Measurements from ENCODE around the gene DLG2. TPM values are rescaled to one million over a fixed set of nuclear protein-coding genes. Genes with fewer than 3 reads are reported as not detected.

DLG2 gene
- polyA plus RNA-seq, 1 donor, result 8.1 TPM

DNA sequence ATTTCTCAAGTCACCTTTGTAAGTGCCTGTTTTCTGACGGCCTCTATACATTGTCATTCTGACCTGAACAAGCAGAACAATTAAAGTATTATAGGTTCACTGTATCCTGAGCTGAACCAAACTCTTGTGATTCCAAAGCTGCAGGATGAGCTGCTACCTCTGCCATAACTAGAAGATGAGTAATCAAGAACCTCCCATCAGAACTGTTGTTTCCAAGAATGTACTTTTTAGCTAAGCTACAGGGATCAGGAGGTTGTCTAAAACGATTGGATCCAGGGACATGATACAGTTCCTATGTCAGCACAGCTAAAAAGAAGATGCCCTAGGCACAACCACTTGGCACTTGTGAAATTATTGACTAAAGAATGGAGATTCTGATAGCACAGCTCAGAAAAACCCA is 2052.6 kb downstream of the DLG2 start:
- no peaks in the 10 kb centered on the region for H3K36me3 ChIP-seq (ENCODE audit: control insufficient read depth, insufficient read depth, low read length)
- no peaks in the 10 kb centered on the region for H3K27me3 ChIP-seq (ENCODE audit: control insufficient read depth, insufficient read depth, low read length)
- no peaks in the 10 kb centered on the region for H3K4me1 ChIP-seq (ENCODE audit: control insufficient read depth, insufficient read depth, low read length)
- H3K27ac ChIP-seq (ENCODE audit: low read length), result no peak overlapping the region
- no peak for DNase-seq
- 100% methylated on average over 1 of the region's 2 CpGs for WGBS (ENCODE audit: insufficient coverage, low lambda C conversion rate)
- no peak overlapping the region for H3K4me3 ChIP-seq (ENCODE audit: low read length)
- H3K9me3 ChIP-seq (ENCODE audit: control insufficient read depth, low read depth, low read length), result no peaks in the 10 kb centered on the region

DNA sequence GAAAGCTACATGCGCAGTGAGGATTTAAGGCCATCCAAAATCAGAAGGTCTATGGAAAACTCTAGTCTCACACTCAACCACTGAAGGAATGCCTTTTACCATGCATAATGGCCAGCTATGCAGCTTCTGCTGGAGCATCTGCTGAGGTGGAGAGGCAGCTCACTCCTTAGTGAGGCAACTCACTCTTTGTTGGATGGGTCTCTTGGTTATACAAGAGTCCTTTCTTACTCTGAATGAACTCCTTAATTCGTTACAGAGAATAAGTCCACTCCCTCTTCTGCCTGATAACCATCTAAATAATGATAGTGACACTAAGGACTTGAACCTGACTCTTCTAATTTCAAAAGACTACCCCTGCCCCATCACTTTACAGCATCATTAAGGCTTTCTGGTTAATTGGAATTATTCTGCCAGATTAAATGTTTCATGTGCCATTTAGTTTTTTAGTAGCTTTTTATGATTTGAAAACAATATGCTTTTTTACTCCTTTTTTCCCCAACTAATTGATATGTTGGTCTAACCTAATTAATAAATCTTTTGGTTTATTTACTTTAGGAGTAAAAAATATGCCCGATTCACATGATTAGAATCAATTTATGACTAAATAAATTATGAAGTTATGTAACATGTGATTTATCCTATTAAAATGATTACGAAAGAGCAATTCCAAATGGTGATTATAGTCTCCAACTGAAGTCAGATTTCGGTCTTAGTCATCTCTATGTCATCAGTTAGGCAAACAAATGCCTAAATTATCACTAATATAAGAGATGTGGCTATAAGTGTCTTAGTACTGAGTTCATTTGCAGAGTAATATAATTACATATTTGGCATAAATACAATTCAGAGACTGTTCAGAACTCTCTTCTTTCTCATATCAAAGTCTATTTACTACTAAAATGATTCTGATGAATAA is 2054.3 kb downstream of the DLG2 start:
- WGBS (ENCODE audit: insufficient coverage, low lambda C conversion rate), result 100% methylated on average over 1 of the region's 5 CpGs
- Histone ChIP-seq H3K9me3 (ENCODE audit: control insufficient read depth, low read depth, low read length) (no peaks in the 10 kb centered on the region), H3K4me3 (ENCODE audit: low read length) (no peak overlapping the region), H3K4me1 (ENCODE audit: control insufficient read depth, insufficient read depth, low read length) (no peaks in the 10 kb centered on the region), H3K36me3 (ENCODE audit: control insufficient read depth, insufficient read depth, low read length) (no peaks in the 10 kb centered on the region), H3K27me3 (ENCODE audit: control insufficient read depth, insufficient read depth, low read length) (no peaks in the 10 kb centered on the region), H3K27ac (ENCODE audit: low read length) (no peak overlapping the region)
- no peak for DNase-seq

DNA sequence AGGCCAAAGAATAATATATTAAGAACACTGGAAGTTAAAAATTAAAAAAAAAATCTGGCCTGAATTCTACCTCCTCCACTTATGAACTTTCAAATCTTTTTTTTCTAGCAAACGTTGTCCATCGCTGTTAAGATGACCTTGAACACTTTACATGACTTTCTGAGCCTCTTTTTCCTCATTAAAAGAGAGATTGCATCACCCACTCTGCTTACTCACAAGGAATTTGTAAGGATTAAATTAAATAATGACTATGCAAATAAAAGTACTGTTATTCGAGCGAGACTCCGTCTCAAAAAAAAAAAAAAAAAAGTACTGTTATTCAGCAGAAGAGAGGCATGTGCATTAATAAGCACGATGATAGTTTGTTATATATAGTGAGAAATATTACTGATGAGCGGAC is 2055.8 kb downstream of the DLG2 start:
- H3K27me3 ChIP-seq (ENCODE audit: control insufficient read depth, insufficient read depth, low read length), result no peaks in the 10 kb centered on the region
- H3K9me3 ChIP-seq (ENCODE audit: control insufficient read depth, low read depth, low read length), result no peaks in the 10 kb centered on the region
- H3K4me1 ChIP-seq (ENCODE audit: control insufficient read depth, insufficient read depth, low read length), result no peaks in the 10 kb centered on the region
- no peak for DNase-seq
- H3K4me3 ChIP-seq (ENCODE audit: low read length), result no peak overlapping the region
- H3K27ac ChIP-seq (ENCODE audit: low read length), result no peak overlapping the region
- H3K36me3 ChIP-seq (ENCODE audit: control insufficient read depth, insufficient read depth, low read length), result no peaks in the 10 kb centered on the region
- 93% methylated on average over 2 of the region's 7 CpGs for WGBS (ENCODE audit: insufficient coverage, low lambda C conversion rate)

DNA sequence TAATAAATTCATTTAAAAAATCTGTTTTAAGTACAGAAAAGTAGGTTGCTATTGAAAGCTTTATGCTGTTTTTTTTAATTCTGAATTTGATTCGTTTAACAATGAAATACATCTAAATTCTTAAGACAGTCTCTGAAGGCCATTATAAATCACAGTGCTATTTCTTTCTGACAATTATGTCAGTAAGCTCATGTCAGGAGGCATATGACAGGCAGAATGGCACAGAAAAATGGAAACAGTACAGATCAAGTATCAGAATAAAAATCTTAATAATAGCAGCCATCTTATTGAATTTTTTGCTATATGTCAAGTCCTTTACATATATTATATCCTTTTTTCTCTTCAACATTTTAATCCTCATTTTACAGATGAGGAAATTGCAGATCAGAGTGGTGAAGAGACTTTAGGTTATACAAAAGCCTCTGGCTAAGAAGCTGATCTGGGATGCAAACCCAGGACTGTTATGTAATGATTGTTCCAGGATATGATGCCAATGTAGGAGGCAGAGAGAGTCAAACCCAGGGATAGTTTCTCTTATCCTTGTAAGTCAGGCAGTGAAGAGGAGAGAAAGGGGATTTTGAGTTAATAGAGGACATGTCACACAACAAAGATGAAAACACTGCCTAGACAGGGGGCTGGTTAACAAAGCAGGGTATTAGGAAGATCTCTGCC is 2057.9 kb downstream of the DLG2 start:
- Histone ChIP-seq H3K27me3 (ENCODE audit: control insufficient read depth, insufficient read depth, low read length) (no peaks in the 10 kb centered on the region), H3K4me1 (ENCODE audit: control insufficient read depth, insufficient read depth, low read length) (no peaks in the 10 kb centered on the region), H3K36me3 (ENCODE audit: control insufficient read depth, insufficient read depth, low read length) (no peaks in the 10 kb centered on the region), H3K4me3 (ENCODE audit: low read length) (no peak overlapping the region), H3K9me3 (ENCODE audit: control insufficient read depth, low read depth, low read length) (no peaks in the 10 kb centered on the region), H3K27ac (ENCODE audit: low read length) (no peak overlapping the region)
- no CpG with 5 or more reads among the region's 1 CpG for WGBS (ENCODE audit: insufficient coverage, low lambda C conversion rate)
- no peak for DNase-seq

DNA sequence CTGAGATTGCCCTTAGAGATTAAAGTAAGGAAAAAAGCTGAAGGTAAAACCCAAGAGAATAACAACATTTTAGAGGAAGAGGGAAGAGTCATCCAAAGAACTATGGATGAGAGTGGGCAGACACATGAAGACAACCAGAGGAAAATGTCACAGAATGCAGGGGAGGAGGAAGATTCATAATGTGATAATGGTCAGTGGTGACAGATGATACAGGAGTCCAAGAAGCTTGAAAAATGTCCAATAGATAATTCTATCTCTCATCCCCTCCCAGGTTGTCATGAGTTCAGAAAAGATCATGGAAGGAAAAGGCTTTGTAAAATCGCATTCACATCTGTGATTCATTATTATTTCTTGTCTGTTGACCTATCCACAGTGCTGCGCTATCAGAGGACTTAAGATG is 2058.6 kb downstream of the DLG2 start:
- WGBS (ENCODE audit: insufficient coverage, low lambda C conversion rate), result no CpG with 5 or more reads among the region's 2 CpGs

DNA sequence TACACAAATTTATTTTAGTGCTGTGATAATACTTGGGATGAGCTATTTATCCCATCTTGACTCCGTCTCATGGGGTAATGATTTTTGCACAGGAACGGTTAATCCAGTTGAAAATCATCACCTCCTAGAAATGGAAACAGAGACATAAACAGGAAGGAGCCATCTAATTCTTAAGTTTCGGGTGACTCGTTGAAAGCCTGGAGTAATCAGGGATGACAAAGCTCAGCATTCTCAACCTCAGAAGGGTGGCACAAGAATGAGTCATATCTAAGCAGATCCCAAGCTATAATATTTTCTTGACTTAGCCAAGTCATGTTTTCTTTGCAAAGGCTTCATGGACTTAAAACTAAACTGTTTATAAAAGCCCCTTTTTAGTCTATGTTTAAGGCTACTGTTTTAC is 2060.2 kb downstream of the DLG2 start:
- Histone ChIP-seq H3K4me3 (ENCODE audit: low read length) (no peak overlapping the region), H3K36me3 (ENCODE audit: control insufficient read depth, insufficient read depth, low read length) (no peaks in the 10 kb centered on the region), H3K27ac (ENCODE audit: low read length) (no peak overlapping the region), H3K9me3 (ENCODE audit: control insufficient read depth, low read depth, low read length) (no peaks in the 10 kb centered on the region), H3K27me3 (ENCODE audit: control insufficient read depth, insufficient read depth, low read length) (no peaks in the 10 kb centered on the region), H3K4me1 (ENCODE audit: control insufficient read depth, insufficient read depth, low read length) (no peaks in the 10 kb centered on the region)
- WGBS (ENCODE audit: insufficient coverage, low lambda C conversion rate), result no CpG with 5 or more reads among the region's 4 CpGs
- DNase-seq, result no peak

More for the DNA sequence above, 2058.6 kb downstream of the DLG2 start:
- no peaks in the 10 kb centered on the region for H3K9me3 ChIP-seq (ENCODE audit: control insufficient read depth, low read depth, low read length)
- no peak overlapping the region for H3K27ac ChIP-seq (ENCODE audit: low read length)
- no peaks in the 10 kb centered on the region for H3K4me1 ChIP-seq (ENCODE audit: control insufficient read depth, insufficient read depth, low read length)
- no peaks in the 10 kb centered on the region for H3K36me3 ChIP-seq (ENCODE audit: control insufficient read depth, insufficient read depth, low read length)
- DNase-seq, result no peak
- H3K4me3 ChIP-seq (ENCODE audit: low read length), result no peak overlapping the region
- H3K27me3 ChIP-seq (ENCODE audit: control insufficient read depth, insufficient read depth, low read length), result no peaks in the 10 kb centered on the region

DNA sequence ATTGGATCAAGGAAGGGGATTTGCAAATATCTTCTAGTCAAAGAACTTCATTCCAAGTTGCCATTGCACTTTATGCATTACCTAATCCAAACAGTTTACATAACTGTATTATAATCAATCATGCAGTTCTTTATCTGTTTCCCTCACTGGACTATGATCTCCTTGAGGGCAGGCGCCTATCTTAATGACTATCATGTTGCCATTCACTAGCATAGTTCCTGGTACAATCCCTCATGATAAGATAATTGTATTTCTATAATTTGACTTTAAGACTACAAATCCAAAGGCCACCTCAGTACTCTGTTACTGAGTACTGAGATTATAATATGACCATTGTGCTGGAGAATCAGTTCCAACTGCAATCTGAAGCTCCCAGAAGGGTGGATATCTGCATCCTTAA is 2062.3 kb downstream of the DLG2 start:
- Histone ChIP-seq H3K9me3 (ENCODE audit: control insufficient read depth, low read depth, low read length) (no peaks in the 10 kb centered on the region), H3K4me3 (ENCODE audit: low read length) (no peak overlapping the region), H3K4me1 (ENCODE audit: control insufficient read depth, insufficient read depth, low read length) (no peaks in the 10 kb centered on the region), H3K27me3 (ENCODE audit: control insufficient read depth, insufficient read depth, low read length) (no peaks in the 10 kb centered on the region), H3K36me3 (ENCODE audit: control insufficient read depth, insufficient read depth, low read length) (no peaks in the 10 kb centered on the region), H3K27ac (ENCODE audit: low read length) (no peak overlapping the region)
- WGBS (ENCODE audit: insufficient coverage, low lambda C conversion rate), result no CpG with 5 or more reads among the region's 1 CpG
- peak; percentile 26 to 55 for DNase-seq

DNA sequence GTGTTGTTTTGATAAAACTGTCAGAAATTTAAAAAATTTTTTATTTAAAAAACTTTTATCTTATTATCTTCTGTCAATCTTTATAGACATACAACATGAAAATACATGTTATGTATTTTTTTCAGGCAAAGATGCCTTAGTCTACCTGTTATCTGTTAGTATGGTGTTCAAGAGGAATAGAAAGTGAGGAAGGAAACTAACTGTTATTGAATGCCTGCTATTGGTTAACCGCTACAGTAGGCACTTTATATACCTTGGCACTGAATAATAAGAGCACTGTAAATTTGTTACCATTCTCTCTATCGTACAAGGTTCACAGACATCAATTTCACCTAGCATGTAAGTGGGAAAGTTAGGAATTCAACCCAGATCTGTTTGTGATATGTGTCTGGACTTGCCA is 2068.9 kb downstream of the DLG2 start:
- Histone ChIP-seq H3K27ac (ENCODE audit: low read length) (no peak overlapping the region), H3K4me3 (ENCODE audit: low read length) (no peak overlapping the region), H3K36me3 (ENCODE audit: control insufficient read depth, insufficient read depth, low read length) (no peaks in the 10 kb centered on the region), H3K27me3 (ENCODE audit: control insufficient read depth, insufficient read depth, low read length) (no peaks in the 10 kb centered on the region), H3K4me1 (ENCODE audit: control insufficient read depth, insufficient read depth, low read length) (no peaks in the 10 kb centered on the region), H3K9me3 (ENCODE audit: control insufficient read depth, low read depth, low read length) (no peaks in the 10 kb centered on the region)
- WGBS (ENCODE audit: insufficient coverage, low lambda C conversion rate), result 100% methylated on average over 1 of the region's 2 CpGs
- DNase-seq, result no peak

DNA sequence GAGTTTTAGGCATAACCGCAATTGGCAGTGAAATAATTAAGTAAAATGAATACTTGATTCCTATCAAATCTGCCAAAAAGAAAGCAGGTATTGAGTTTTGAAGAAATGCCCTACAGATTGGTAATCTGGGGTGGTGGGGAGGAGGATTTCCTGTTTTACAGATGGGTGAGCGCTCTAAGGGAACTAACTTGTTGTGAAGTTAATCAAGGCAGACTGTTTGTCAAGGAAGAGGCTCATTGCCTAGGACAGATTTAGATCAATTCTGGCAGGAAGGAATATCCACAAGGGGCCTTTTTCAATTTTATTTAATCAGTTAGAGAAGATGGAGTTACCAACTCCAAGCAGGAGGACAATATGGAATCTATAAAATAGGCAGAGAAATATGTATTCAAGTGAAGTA is 2069.5 kb downstream of the DLG2 start:
- no peak overlapping the region for H3K4me3 ChIP-seq (ENCODE audit: low read length)
- 100% methylated on average over 1 of the region's 2 CpGs for WGBS (ENCODE audit: insufficient coverage, low lambda C conversion rate)
- no peak overlapping the region for H3K27ac ChIP-seq (ENCODE audit: low read length)

DNA sequence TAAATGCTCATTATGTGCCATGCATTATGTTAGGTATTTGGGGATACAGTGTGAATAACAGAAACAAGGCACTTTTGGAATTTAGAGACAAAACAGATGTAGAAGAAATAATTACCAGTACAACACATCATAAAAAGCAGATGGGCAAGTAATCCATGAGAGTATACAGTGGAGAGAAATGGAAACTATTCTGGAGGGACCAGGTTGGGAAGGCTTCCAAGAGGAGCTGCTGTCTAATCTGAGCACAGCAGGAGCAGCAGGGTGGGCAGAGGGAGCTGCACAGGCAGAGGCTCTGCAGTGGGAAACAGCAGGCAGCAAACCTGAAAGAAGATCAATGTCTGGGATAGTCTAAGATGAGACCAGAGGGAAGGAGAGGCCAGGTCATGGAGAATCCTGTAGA is 2072.3 kb downstream of the DLG2 start:
- no peak for DNase-seq
- H3K27ac ChIP-seq (ENCODE audit: low read length), result no peak overlapping the region
- H3K36me3 ChIP-seq (ENCODE audit: control insufficient read depth, insufficient read depth, low read length), result no peaks in the 10 kb centered on the region
- no peaks in the 10 kb centered on the region for H3K9me3 ChIP-seq (ENCODE audit: control insufficient read depth, low read depth, low read length)
- no peaks in the 10 kb centered on the region for H3K4me1 ChIP-seq (ENCODE audit: control insufficient read depth, insufficient read depth, low read length)
- H3K27me3 ChIP-seq (ENCODE audit: control insufficient read depth, insufficient read depth, low read length), result no peaks in the 10 kb centered on the region
- no peak overlapping the region for H3K4me3 ChIP-seq (ENCODE audit: low read length)

More for the DNA sequence above, 2069.5 kb downstream of the DLG2 start:
- Histone ChIP-seq H3K27me3 (ENCODE audit: control insufficient read depth, insufficient read depth, low read length) (no peaks in the 10 kb centered on the region), H3K4me1 (ENCODE audit: control insufficient read depth, insufficient read depth, low read length) (no peaks in the 10 kb centered on the region), H3K9me3 (ENCODE audit: control insufficient read depth, low read depth, low read length) (no peaks in the 10 kb centered on the region), H3K36me3 (ENCODE audit: control insufficient read depth, insufficient read depth, low read length) (no peaks in the 10 kb centered on the region)
- DNase-seq, result no peak
